K562 (cell line): ENCODE measurements around the gene SLC35A1. TPM values are rescaled to one million over a fixed set of nuclear protein-coding genes. Genes with fewer than 3 reads are reported as not detected.
A peak's percentile ranks its signal among the peaks of the same experiment; 100 is the strongest.

ENCODE experiments used
- KDM5B ChIP-seq: fragments of 200-600 bp; sonication (generic); IDR thresholded peaks from 2 replicates; pipeline ENCODE4 v1.6.1; 2012; ENCODE audit warnings: low read depth, mild to moderate bottlenecking, moderate library complexity, low read length, control low read depth, inconsistent platforms; ENCODE audit not compliant: insufficient replicate concordance
- MCM5 ChIP-seq: fragments of 450-650 bp; IDR thresholded peaks from 2 replicates; pipeline ENCODE4 v1.6.1; 2016; ENCODE audit warnings: low read depth
- NCOA1 ChIP-seq: fragments of 450-650 bp; IDR thresholded peaks from 2 replicates; pipeline ENCODE4 v1.6.1; 2016; ENCODE audit warnings: low read depth
- POLR2H ChIP-seq: IDR thresholded peaks from 2 replicates; pipeline ENCODE4 v1.6.1; 2016; ENCODE audit warnings: missing genetic modification characterization, low read depth, mild to moderate bottlenecking, control low read depth, missing compliant biosample characterization, moderate library complexity
- PYGO2 ChIP-seq: fragments of 450-650 bp; IDR thresholded peaks from 2 replicates; pipeline ENCODE4 v1.6.1; 2016; ENCODE audit warnings: mild to moderate bottlenecking, missing genetic modification characterization, moderate library complexity, missing compliant biosample characterization
- SETDB1 ChIP-seq: IDR thresholded peaks from one replicate; pipeline ENCODE4 v1.6.1; 2012; ENCODE audit warnings: low read length, control low read depth, inconsistent platforms
- SIN3B ChIP-seq: fragments of 450-650 bp; IDR thresholded peaks from 2 replicates; pipeline ENCODE4 v1.6.1; 2017; ENCODE audit warnings: low read depth, mild to moderate bottlenecking, moderate library complexity
- U2AF2 ChIP-seq: fragments of 200-400 bp; formaldehyde crosslinking; optimal IDR thresholded peaks from 2 replicates; pipeline ENCODE3; 2017; ENCODE audit warnings: low read depth, mild to moderate bottlenecking, low read length
- ZNF174 ChIP-seq: fragments of 250-450 bp; sonication (Bioruptor Pico); IDR thresholded peaks from 2 replicates; pipeline ENCODE4 v1.4.0; 2020; ENCODE audit warnings: mild to moderate bottlenecking
- ZNF184 ChIP-seq: sonication (generic); formaldehyde crosslinking; IDR thresholded peaks from 2 replicates; pipeline ENCODE4 v1.5.0; 2020; ENCODE audit warnings: missing genetic modification reagents
- ZNF277 ChIP-seq: fragments of 250-450 bp; sonication (Bioruptor Pico); IDR thresholded peaks from 2 replicates; pipeline ENCODE4 v1.8.0; 2022; ENCODE audit warnings: inconsistent platforms, mild to moderate bottlenecking, moderate library complexity, borderline replicate concordance
- ZNF408 ChIP-seq: fragments of 250-450 bp; sonication (Bioruptor Pico); IDR thresholded peaks from 2 replicates; pipeline ENCODE4 v1.4.0; 2020; ENCODE audit warnings: low read depth, mild to moderate bottlenecking, moderate library complexity
- polyA plus RNA-seq, 8 experiments: library from polyadenylated mRNA; depleted of rRNA in 4 of 8; stranded (reverse) in 5 of 8; unstranded in 3 of 8; fragments of >200 nt; fragmentation: Nextera tagmentation in 2 of 8; fragmentation: Illumina TruSeq in 1 of 8; extraction: Ambion mirVana in 2 of 8; extraction: Trizol in 1 of 8; gene quantifications; 2 replicates each; pipeline versions ENCODE4 v1.2.1 to v1.2.3, GENCODE V29; 2011 to 2014; ENCODE audit warnings: inconsistent platforms in 1 of 8, missing spikeins in 1 of 8
- total RNA-seq, 7 experiments: library from RNA; depleted of rRNA in 6 of 7; stranded (reverse); fragments of >200 nt in 6 of 7; fragmentation: Illumina TruSeq in 2 of 7; extraction: Trizol in 2 of 7; gene quantifications; 2 replicates each; pipeline versions ENCODE4 v1.2.1 to v1.2.3, GENCODE V29; 2011 to 2021; ENCODE audit warnings: low replicate concordance in 1 of 7
- TF ChIP-seq, protein P1 (sequence below): fragments of 450-650 bp; formaldehyde crosslinking; IDR thresholded peaks from 2 replicates; pipeline ENCODE4 v1.4.0; 2020; ENCODE audit warnings: mild to moderate bottlenecking
- TF ChIP-seq, protein P2 (sequence below): fragments of 250-450 bp; sonication (Bioruptor Pico); IDR thresholded peaks from 2 replicates; pipeline ENCODE4 v1.8.0; 2022; ENCODE audit warnings: inconsistent platforms
- TF ChIP-seq, protein P3 (sequence below): IDR thresholded peaks from 3 replicates; pipeline ENCODE4 v1.6.1; 2011; ENCODE audit warnings: borderline replicate concordance, mild to moderate bottlenecking, moderate library complexity; ENCODE audit not compliant: insufficient read length; ENCODE audit errors: extremely low read depth

SLC35A1 gene
- total and polyA plus RNA-seq, 9 of the 15 experiments (the other 6 are each of a cell fraction or from before 2014, with no cell fraction given) = 7.5 to 37.1 (median 14.9) TPM

DNA sequence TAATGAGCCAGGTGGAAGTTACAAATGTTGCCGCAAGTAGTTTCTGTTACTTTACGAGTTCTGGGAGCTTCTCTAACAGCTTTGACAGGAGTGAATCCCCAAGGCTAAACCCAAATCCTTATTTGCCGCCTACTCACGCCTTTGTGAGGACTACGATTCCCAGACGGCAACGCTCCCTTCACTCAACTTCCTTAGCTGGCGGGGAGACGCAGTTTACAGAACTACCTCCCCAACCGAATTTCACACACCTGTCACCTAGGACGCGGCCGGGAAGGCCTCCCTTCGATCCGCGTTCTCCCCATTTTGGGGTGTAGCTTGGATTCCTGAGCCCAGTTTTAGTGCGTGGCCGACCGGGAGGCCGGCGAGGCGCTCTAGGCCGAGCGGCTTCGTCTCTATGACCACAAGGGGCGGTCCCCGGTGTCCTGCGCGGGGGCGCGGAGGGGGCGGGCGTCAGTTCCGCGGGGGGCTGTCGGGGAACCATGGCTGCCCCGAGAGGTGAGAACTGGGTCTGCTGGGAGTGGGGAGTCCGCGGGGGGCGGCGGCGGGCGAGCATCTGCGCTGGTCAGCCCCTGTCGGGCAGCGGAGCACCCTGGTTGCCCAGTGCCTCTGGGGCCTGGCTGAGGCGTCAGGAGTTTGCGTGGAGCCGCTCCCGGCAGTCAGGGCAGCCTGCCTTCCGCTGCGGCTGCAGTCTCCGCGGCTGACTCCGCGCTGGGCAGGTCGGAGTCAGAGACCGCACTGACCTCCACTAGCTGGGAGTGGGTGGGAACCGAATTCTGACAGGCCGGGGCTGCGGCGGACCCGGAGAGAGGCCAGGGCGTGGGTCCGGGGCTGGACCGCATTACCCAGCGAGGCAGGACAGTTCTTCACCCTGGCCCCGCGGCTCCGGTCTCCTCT, at the start of gene SLC35A1 (continued):
- TF ChIP-seq, protein P1, sequence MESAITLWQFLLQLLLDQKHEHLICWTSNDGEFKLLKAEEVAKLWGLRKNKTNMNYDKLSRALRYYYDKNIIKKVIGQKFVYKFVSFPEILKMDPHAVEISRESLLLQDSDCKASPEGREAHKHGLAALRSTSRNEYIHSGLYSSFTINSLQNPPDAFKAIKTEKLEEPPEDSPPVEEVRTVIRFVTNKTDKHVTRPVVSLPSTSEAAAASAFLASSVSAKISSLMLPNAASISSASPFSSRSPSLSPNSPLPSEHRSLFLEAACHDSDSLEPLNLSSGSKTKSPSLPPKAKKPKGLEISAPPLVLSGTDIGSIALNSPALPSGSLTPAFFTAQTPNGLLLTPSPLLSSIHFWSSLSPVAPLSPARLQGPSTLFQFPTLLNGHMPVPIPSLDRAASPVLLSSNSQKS (CRISPR knock-in tag) = no peak
- TF ChIP-seq ZNF408 (CRISPR knock-in tag) (no peak), ZNF184 (CRISPR knock-in tag) (no peak), U2AF2 (no peak), ZNF277 (CRISPR knock-in tag) (no peak), NCOA1 (no peak), KDM5B (peak; percentile 62), MCM5 (no peak), SIN3B (0 out of 2 replicates have a peak, but pooled peaks have one; percentile 46), POLR2H (tag) (0 out of 2 replicates have a peak, but pooled peaks have one; percentile 33), SETDB1 (no peak), PYGO2 (tag) (no peak), ZNF174 (CRISPR knock-in tag) (no peak)
- TF ChIP-seq, protein P2, sequence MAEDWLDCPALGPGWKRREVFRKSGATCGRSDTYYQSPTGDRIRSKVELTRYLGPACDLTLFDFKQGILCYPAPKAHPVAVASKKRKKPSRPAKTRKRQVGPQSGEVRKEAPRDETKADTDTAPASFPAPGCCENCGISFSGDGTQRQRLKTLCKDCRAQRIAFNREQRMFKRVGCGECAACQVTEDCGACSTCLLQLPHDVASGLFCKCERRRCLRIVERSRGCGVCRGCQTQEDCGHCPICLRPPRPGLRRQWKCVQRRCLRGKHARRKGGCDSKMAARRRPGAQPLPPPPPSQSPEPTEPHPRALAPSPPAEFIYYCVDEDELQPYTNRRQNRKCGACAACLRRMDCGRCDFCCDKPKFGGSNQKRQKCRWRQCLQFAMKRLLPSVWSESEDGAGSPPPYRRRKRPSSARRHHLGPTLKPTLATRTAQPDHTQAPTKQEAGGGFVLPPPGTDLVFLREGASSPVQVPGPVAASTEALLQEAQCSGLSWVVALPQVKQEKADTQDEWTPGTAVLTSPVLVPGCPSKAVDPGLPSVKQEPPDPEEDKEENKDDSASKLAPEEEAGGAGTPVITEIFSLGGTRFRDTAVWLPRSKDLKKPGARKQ (CRISPR knock-in tag) = no peak
- TF ChIP-seq, protein P3, sequence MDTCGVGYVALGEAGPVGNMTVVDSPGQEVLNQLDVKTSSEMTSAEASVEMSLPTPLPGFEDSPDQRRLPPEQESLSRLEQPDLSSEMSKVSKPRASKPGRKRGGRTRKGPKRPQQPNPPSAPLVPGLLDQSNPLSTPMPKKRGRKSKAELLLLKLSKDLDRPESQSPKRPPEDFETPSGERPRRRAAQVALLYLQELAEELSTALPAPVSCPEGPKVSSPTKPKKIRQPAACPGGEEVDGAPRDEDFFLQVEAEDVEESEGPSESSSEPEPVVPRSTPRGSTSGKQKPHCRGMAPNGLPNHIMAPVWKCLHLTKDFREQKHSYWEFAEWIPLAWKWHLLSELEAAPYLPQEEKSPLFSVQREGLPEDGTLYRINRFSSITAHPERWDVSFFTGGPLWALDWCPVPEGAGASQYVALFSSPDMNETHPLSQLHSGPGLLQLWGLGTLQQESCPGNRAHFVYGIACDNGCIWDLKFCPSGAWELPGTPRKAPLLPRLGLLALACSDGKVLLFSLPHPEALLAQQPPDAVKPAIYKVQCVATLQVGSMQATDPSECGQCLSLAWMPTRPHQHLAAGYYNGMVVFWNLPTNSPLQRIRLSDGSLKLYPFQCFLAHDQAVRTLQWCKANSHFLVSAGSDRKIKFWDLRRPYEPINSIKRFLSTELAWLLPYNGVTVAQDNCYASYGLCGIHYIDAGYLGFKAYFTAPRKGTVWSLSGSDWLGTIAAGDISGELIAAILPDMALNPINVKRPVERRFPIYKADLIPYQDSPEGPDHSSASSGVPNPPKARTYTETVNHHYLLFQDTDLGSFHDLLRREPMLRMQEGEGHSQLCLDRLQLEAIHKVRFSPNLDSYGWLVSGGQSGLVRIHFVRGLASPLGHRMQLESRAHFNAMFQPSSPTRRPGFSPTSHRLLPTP = no peak
